H9 (cell line): ENCODE measurements around the gene FNDC4. TPM values are rescaled to one million over a fixed set of nuclear protein-coding genes. Genes with fewer than 3 reads are reported as not detected.

ENCODE experiments used
- DNase-seq: peaks from one replicate; pipeline ENCODE4 v3.0.0-alpha.2; 2017
- H2AFZ ChIP-seq: one replicate; pipeline ENCODE4 v1.6.1; 2013; ENCODE audit warnings: mild to moderate bottlenecking, low read length, control low read depth, moderate library complexity
- H2AK5ac ChIP-seq: 2 replicates; pipeline ENCODE4 v1.6.1; 2013; ENCODE audit warnings: low read length, control low read depth, mixed read lengths; ENCODE audit not compliant: insufficient read length
- H2BK120ac ChIP-seq: one replicate; pipeline ENCODE4 v1.6.1; 2013; ENCODE audit warnings: low read depth, mild to moderate bottlenecking, low read length, control low read depth, inconsistent platforms; ENCODE audit not compliant: poor library complexity, severe bottlenecking
- H2BK12ac ChIP-seq: 2 replicates; pipeline ENCODE4 v1.6.1; 2013; ENCODE audit warnings: low read length, control low read depth, mixed read lengths, low read depth; ENCODE audit not compliant: insufficient read length
- H2BK15ac ChIP-seq: 2 replicates; pipeline ENCODE4 v1.6.1; 2013; ENCODE audit warnings: low read depth, low read length, control low read depth
- H2BK20ac ChIP-seq: one replicate; pipeline ENCODE4 v1.6.1; 2013; ENCODE audit warnings: low read depth, mild to moderate bottlenecking, low read length, control low read depth, inconsistent platforms; ENCODE audit not compliant: poor library complexity, severe bottlenecking
- H2BK5ac ChIP-seq: 2 replicates; pipeline ENCODE4 v1.6.1; 2013; ENCODE audit warnings: low read length, control low read depth, mixed read lengths; ENCODE audit not compliant: insufficient read length
- H3K14ac ChIP-seq: 2 replicates; pipeline ENCODE4 v1.6.1; 2013; ENCODE audit warnings: low read length, control low read depth; ENCODE audit not compliant: insufficient read depth
- H3K18ac ChIP-seq: 2 replicates; pipeline ENCODE4 v1.6.1; 2013; ENCODE audit warnings: low read depth, mild to moderate bottlenecking, mixed read lengths, low read length, control low read depth; ENCODE audit not compliant: insufficient read length
- H3K23ac ChIP-seq: 2 replicates; pipeline ENCODE4 v1.6.1; 2013; ENCODE audit warnings: low read length, control low read depth, mixed read lengths, low read depth; ENCODE audit not compliant: insufficient read length
- H3K23me2 ChIP-seq: 2 replicates; pipeline ENCODE4 v1.6.1; 2013; ENCODE audit warnings: low read depth, mild to moderate bottlenecking, mixed read lengths, low read length, control low read depth; ENCODE audit not compliant: insufficient read length, poor library complexity, severe bottlenecking
- H3K27ac ChIP-seq: 2 replicates; pipeline ENCODE4 v1.5.1; 2013; ENCODE audit warnings: low read length, control low read depth, mixed read lengths, low read depth; ENCODE audit not compliant: insufficient read length
- H3K27me3 ChIP-seq: 2 replicates; pipeline ENCODE4 v1.6.1; 2013; ENCODE audit warnings: low read length, control low read depth, inconsistent platforms; ENCODE audit not compliant: insufficient read depth
- H3K4ac ChIP-seq: 2 replicates; pipeline ENCODE4 v1.6.1; 2013; ENCODE audit warnings: low read depth, mild to moderate bottlenecking, control low read depth, inconsistent platforms, low read length, moderate library complexity
- H3K4me1 ChIP-seq: 2 replicates; pipeline ENCODE4 v1.6.1; 2013; ENCODE audit warnings: low read length, control low read depth, inconsistent platforms; ENCODE audit not compliant: insufficient read depth
- H3K4me2 ChIP-seq: 2 replicates; pipeline ENCODE4 v1.6.1; 2013; ENCODE audit warnings: low read length, control low read depth, mixed read lengths; ENCODE audit not compliant: insufficient read length, insufficient read depth
- H3K56ac ChIP-seq: 2 replicates; pipeline ENCODE4 v1.6.1; 2013; ENCODE audit warnings: low read depth, mild to moderate bottlenecking, mixed read lengths, low read length, control low read depth; ENCODE audit not compliant: insufficient read length
- H3K79me1 ChIP-seq: 2 replicates; pipeline ENCODE4 v1.6.1; 2013; ENCODE audit warnings: low read depth, mild to moderate bottlenecking, moderate library complexity, low read length, control low read depth, inconsistent platforms; ENCODE audit not compliant: insufficient read depth, poor library complexity, severe bottlenecking
- H3K79me2 ChIP-seq: 2 replicates; pipeline ENCODE4 v1.6.1; 2013; ENCODE audit warnings: low read length, control low read depth, inconsistent platforms; ENCODE audit not compliant: insufficient read depth
- H3K9ac ChIP-seq: 2 replicates; pipeline ENCODE4 v1.6.1; 2013; ENCODE audit warnings: low read length, control low read depth, mixed read lengths; ENCODE audit not compliant: insufficient read length; ENCODE audit errors: extremely low read depth
- H3K9me3 ChIP-seq: one replicate; pipeline ENCODE4 v1.6.1; 2013; ENCODE audit warnings: low read depth, low read length, inconsistent platforms; ENCODE audit not compliant: control insufficient read depth
- H3T11ph ChIP-seq: one replicate; pipeline ENCODE4 v1.6.1; 2013; ENCODE audit warnings: mild to moderate bottlenecking, low read length, control low read depth, inconsistent platforms
- H4K20me1 ChIP-seq: one replicate; pipeline ENCODE4 v1.6.1; 2013; ENCODE audit not compliant: control insufficient read depth, insufficient read length, insufficient read depth
- H4K5ac ChIP-seq: 2 replicates; pipeline ENCODE4 v1.6.1; 2013; ENCODE audit warnings: low read depth, mild to moderate bottlenecking, mixed read lengths, low read length, control low read depth; ENCODE audit not compliant: insufficient read length
- H4K8ac ChIP-seq: replicated peaks from 2 replicates; pipeline ENCODE4 v1.6.1; 2013; ENCODE audit warnings: low read length, control low read depth, mixed read lengths, low read depth; ENCODE audit not compliant: insufficient read length
- H4K91ac ChIP-seq: 2 replicates; pipeline ENCODE4 v1.6.1; 2013; ENCODE audit warnings: low read depth, mild to moderate bottlenecking, moderate library complexity, mixed read lengths, low read length, control low read depth; ENCODE audit not compliant: insufficient read length
- H3K27ac Mint-ChIP-seq, 3 experiments: 2 replicates in 2 of 3; 3 replicates in 1 of 3; pipeline ENCODE4 v1.8.0; 2020 to 2021; ENCODE audit warnings: mixed read lengths in 3 of 3, mild to moderate bottlenecking in 1 of 3, moderate library complexity in 1 of 3
- H3K27me3 Mint-ChIP-seq: 2 replicates; pipeline ENCODE4 v1.8.0; 2021; ENCODE audit warnings: low read depth, mild to moderate bottlenecking, moderate library complexity, mixed read lengths
- H3K36me3 Mint-ChIP-seq, 3 experiments: 2 replicates in 2 of 3; 3 replicates in 1 of 3; pipeline ENCODE4 v1.8.0; 2020 to 2021; ENCODE audit warnings: low read depth in 3 of 3, mixed read lengths in 3 of 3; ENCODE audit not compliant: insufficient read depth in 1 of 3
- H3K4me1 Mint-ChIP-seq, 2 experiments: 2 replicates each; pipeline ENCODE4 v1.8.0; 2020; ENCODE audit warnings: mixed read lengths in 2 of 2
- H3K4me3 Mint-ChIP-seq, 2 experiments: 2 replicates in 1 of 2; 3 replicates in 1 of 2; pipeline ENCODE4 v1.8.0; 2020 to 2021; ENCODE audit warnings: mild to moderate bottlenecking in 2 of 2, mixed read lengths in 2 of 2, moderate library complexity in 1 of 2
- H3K9me3 Mint-ChIP-seq, 2 experiments: 2 replicates in 1 of 2; 3 replicates in 1 of 2; pipeline ENCODE4 v1.8.0; 2020; ENCODE audit warnings: mild to moderate bottlenecking in 2 of 2, mixed read lengths in 2 of 2, moderate library complexity in 1 of 2
- WGBS: extraction: QIAGEN DNeasy Blood & Tissue Kit; methylation state at CpG from one replicate; pipeline ENCODE4 v1.1.7; 2013; ENCODE audit warnings: missing lambda C conversion rate, low lambda C conversion rate, mixed read lengths; ENCODE audit not compliant: insufficient read length; ENCODE audit errors: extremely low coverage; 5-methylcytosine and 5-hydroxymethylcytosine counted together
- total RNA-seq: library from RNA; stranded (reverse); gene quantifications from 2 replicates; pipeline ENCODE4 v1.2.1, GENCODE V29; 2021
- TF ChIP-seq, protein P1 (sequence below): fragments of 200-600 bp; sonication (generic); conservative IDR thresholded peaks from 3 replicates; pipeline ENCODE4 v1.8.0; 2021; ENCODE audit warnings: antibody characterized with exemption, mild to moderate bottlenecking

The FNDC4 gene
- total RNA-seq, 1 experiment from 2014 or later, result 21.5 TPM

DNA sequence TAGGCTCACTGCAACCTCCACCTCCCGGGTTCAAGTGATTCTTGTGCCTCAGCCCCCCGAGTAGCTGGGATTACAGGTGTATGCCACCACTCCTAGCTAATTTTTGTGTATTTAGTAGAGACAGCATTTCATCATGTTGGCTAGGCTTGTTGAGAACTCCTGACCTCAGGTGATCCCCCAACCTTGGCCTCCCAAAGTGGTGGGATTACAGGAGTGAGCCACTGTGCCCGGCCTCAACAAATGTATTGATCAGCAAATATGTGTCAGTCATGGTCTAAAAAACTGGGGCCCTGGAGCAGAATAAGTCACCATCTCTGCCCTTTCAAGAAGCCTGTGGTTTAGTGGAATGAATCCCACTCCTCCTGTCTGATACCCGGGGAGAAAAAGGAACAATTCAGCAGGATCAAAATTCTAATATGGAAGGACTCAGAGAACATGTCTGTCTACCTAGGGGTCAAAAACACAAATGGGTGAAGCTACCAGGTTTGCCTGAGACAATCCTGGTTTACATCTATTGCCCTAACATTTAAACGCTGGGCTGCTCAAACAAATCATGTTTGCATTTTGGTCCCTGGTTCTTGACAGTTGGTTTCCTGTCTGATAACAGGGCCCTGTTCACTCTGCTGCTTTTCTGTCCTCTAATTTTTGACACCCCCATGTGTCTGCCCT, 23.2 kb upstream of the FNDC4 start:
- Histone ChIP-seq H2BK12ac (no peak overlapping the region), H2AK5ac (no peak overlapping the region), H3K23me2 (no peaks in the 10 kb centered on the region), H3K27me3 (no peaks in the 10 kb centered on the region), H2AFZ (no peak overlapping the region), H3K9ac (no peak overlapping the region), H3K56ac (no peak overlapping the region), H3K27ac (no peak overlapping the region), H3K4me2 (no peak overlapping the region), H4K8ac (no peak overlapping the region), H2BK120ac (no peak overlapping the region), H3K79me2 (no peaks in the 10 kb centered on the region), H2BK20ac (no peak overlapping the region), H3K4me1 (no peaks in the 10 kb centered on the region), H3K4ac (no peak overlapping the region), H3T11ph (no peak overlapping the region), H2BK15ac (no peak overlapping the region), H3K14ac (no peak overlapping the region), H4K91ac (no peak overlapping the region), H4K5ac (no peak overlapping the region), H3K23ac (no peak overlapping the region), H3K79me1 (no peaks in the 10 kb centered on the region), H4K20me1 (no peaks in the 10 kb centered on the region), H3K9me3 (no peaks in the 10 kb centered on the region), H3K18ac (no peak overlapping the region), H2BK5ac (no peak overlapping the region)
- H3K27ac Mint-ChIP-seq, result no peak overlapping the region
- 0 out of 4 replicates have a peak, but pooled peaks cover 0 to 2% of the 10 kb centered on the region in 2 experiments for H3K4me1 Mint-ChIP-seq
- no CpG with 5 or more reads among the region's 5 CpGs for WGBS
- peaks cover 3% of the 10 kb centered on the region for H3K27me3 Mint-ChIP-seq
- TF ChIP-seq, protein P1, sequence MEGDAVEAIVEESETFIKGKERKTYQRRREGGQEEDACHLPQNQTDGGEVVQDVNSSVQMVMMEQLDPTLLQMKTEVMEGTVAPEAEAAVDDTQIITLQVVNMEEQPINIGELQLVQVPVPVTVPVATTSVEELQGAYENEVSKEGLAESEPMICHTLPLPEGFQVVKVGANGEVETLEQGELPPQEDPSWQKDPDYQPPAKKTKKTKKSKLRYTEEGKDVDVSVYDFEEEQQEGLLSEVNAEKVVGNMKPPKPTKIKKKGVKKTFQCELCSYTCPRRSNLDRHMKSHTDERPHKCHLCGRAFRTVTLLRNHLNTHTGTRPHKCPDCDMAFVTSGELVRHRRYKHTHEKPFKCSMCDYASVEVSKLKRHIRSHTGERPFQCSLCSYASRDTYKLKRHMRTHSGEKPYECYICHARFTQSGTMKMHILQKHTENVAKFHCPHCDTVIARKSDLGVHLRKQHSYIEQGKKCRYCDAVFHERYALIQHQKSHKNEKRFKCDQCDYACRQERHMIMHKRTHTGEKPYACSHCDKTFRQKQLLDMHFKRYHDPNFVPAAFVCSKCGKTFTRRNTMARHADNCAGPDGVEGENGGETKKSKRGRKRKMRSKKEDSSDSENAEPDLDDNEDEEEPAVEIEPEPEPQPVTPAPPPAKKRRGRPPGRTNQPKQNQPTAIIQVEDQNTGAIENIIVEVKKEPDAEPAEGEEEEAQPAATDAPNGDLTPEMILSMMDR, result no peak
- no peaks in the 10 kb centered on the region for H3K36me3 Mint-ChIP-seq
- no peak overlapping the region for H3K4me3 Mint-ChIP-seq
- H3K9me3 Mint-ChIP-seq, result no peaks in the 10 kb centered on the region
- no peak for DNase-seq
